Lung (tissue), 12 donors: ENCODE data around the gene CEACAM16. TPM values are rescaled to one million over a fixed set of nuclear protein-coding genes. Genes with fewer than 3 reads are reported as not detected.

ENCODE experiments used
- ATAC-seq: fragments of 200-7000 bp; cut with Tn5 transposase; one replicate; pipeline ENCODE4 v1.9.1; 2020; ENCODE audit warnings: moderate number of reproducible peaks; ENCODE audit not compliant: insufficient read depth, low FRiP score
- DNase-seq, 3 donors: peaks; one replicate each; pipeline ENCODE4 v3.0.0-alpha.2; 2013 to 2017
- H3K27ac ChIP-seq, 2 donors: one replicate each; pipeline ENCODE4 v1.5.1; 2013; ENCODE audit warnings: mild to moderate bottlenecking in 2 of 2, moderate library complexity in 2 of 2, control low read depth in 1 of 2, inconsistent platforms in 1 of 2, low read depth in 1 of 2, low read length in 1 of 2
- H3K27me3 ChIP-seq, 3 donors: one replicate each; pipeline ENCODE4 v1.5.1; 2013; ENCODE audit warnings: low read length in 2 of 3; ENCODE audit not compliant: control insufficient read depth in 3 of 3, insufficient read depth in 3 of 3
- H3K36me3 ChIP-seq, 4 donors: one replicate each; pipeline ENCODE4 v1.5.1; 2013; ENCODE audit warnings: low read length in 4 of 4, mild to moderate bottlenecking in 1 of 4, moderate library complexity in 1 of 4; ENCODE audit not compliant: control insufficient read depth in 4 of 4, insufficient read depth in 4 of 4
- H3K4me1 ChIP-seq, 5 donors: one replicate each; pipeline ENCODE4 v1.5.1; 2013; ENCODE audit warnings: low read length in 5 of 5, mild to moderate bottlenecking in 2 of 5, moderate library complexity in 1 of 5; ENCODE audit not compliant: control insufficient read depth in 5 of 5, insufficient read depth in 5 of 5
- H3K4me3 ChIP-seq: one replicate; pipeline ENCODE4 v1.5.1; 2013; ENCODE audit warnings: mild to moderate bottlenecking, control low read depth, moderate library complexity
- H3K9ac ChIP-seq, 2 donors: one replicate each; pipeline ENCODE4 v1.5.1; 2013; ENCODE audit warnings: low read length in 2 of 2, control low read depth in 1 of 2; ENCODE audit not compliant: insufficient read depth in 1 of 2
- H3K9me3 ChIP-seq, 4 donors: one replicate each; pipeline ENCODE4 v1.5.1; 2013; ENCODE audit warnings: low read length in 3 of 4, mild to moderate bottlenecking in 1 of 4, moderate library complexity in 1 of 4; ENCODE audit not compliant: control insufficient read depth in 4 of 4, insufficient read depth in 3 of 4
- WGBS, 2 donors: extraction: QIAGEN DNeasy Blood & Tissue Kit; methylation state at CpG; one replicate each; pipeline ENCODE4 v1.1.7; 2013; 5-methylcytosine and 5-hydroxymethylcytosine counted together
- polyA plus RNA-seq, 2 donors: library from polyadenylated mRNA; stranded (reverse); fragments of 200-250 nt; gene quantifications; one replicate each; pipeline ENCODE4 v1.2.1, GENCODE V29; 2013
- total RNA-seq, 2 donors: library from RNA; depleted of rRNA in 1 of 2; stranded (reverse); fragments of >200 nt in 1 of 2; gene quantifications; one replicate each; pipeline ENCODE4 v1.2.1, GENCODE V29; 2014 to 2021
- TF ChIP-seq, protein P1 (sequence below): IDR thresholded peaks from 2 replicates; pipeline ENCODE4 v1.5.1; 2012; ENCODE audit warnings: mild to moderate bottlenecking; ENCODE audit errors: control extremely low read depth, extremely low read depth
- donor health status: control.
- donor health status: control.
- donor health status: Bipolar disorder and iron deficiency.
- donor health status: healthy.
- donor health status: DM: yes; HTN: yes; CAD: no.

CEACAM16 gene
- total and polyA plus RNA-seq, 4 donors, result 0.26 TPM; not detected in 3

DNA sequence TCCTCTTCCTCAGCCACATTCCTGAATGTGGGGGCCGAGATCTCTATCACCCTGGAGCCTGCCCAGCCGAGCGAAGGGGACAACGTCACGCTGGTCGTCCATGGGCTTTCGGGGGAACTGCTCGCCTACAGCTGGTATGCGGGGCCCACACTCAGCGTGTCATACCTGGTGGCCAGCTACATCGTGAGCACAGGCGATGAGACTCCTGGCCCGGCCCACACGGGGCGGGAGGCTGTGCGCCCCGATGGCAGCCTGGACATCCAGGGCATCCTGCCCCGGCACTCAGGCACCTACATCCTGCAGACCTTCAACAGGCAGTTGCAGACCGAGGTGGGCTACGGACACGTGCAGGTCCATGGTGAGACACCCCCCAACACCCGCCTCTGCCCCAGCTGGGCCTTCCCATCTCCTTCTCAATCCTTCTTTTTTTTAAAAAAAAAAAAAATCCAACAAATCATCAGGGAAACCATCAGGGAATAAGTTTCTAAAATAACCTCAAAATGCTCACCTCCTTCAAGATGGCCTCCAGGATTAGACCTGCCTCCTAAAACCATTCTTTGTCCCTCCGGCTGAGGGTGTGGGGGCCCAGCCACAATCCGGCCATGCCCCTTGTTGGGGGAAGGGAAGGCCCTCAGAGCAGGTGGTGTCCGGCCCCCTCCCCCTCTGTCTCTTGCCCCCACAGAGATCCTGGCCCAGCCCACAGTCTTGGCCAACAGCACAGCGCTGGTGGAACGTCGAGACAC, 4.6 kb downstream of the CEACAM16 start:
- Histone ChIP-seq H3K4me3 (no peak overlapping the region), H3K9me3 (no peaks in the 10 kb centered on the region), H3K4me1 (no peaks in the 10 kb centered on the region), H3K36me3 (no peaks in the 10 kb centered on the region), H3K9ac (no peak overlapping the region), H3K27me3 (no peaks in the 10 kb centered on the region), H3K27ac (no peak overlapping the region)
- 93% methylated on average over 28 of the region's 28 CpGs for WGBS, 2 donors
- ATAC-seq (no peak), DNase-seq (no peak)
- TF ChIP-seq, protein P1, sequence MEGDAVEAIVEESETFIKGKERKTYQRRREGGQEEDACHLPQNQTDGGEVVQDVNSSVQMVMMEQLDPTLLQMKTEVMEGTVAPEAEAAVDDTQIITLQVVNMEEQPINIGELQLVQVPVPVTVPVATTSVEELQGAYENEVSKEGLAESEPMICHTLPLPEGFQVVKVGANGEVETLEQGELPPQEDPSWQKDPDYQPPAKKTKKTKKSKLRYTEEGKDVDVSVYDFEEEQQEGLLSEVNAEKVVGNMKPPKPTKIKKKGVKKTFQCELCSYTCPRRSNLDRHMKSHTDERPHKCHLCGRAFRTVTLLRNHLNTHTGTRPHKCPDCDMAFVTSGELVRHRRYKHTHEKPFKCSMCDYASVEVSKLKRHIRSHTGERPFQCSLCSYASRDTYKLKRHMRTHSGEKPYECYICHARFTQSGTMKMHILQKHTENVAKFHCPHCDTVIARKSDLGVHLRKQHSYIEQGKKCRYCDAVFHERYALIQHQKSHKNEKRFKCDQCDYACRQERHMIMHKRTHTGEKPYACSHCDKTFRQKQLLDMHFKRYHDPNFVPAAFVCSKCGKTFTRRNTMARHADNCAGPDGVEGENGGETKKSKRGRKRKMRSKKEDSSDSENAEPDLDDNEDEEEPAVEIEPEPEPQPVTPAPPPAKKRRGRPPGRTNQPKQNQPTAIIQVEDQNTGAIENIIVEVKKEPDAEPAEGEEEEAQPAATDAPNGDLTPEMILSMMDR, result no peak

DNA sequence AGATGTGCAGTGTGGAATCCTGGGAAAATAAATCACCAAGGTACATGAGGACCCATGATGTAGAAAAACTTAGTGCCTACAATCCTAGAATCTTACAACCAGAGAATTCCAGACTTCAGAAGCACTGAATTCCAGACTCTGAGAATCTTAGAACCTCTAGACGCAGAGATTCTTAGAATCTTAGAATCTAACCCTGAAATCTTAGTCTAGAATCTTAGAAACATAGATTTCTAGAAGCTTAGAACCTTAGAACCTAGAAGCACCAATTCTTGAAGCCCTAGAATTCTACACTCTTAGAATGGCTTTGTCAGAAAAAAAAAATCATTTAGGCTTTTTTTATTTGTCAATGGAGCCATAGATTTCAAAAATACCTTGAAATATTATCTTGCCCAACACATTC, 6.0 kb downstream of the CEACAM16 start:
- TF ChIP-seq, protein P1, result no peak
- Histone ChIP-seq H3K9me3 (no peaks in the 10 kb centered on the region), H3K9ac (no peak overlapping the region), H3K27me3 (no peaks in the 10 kb centered on the region), H3K4me3 (no peak overlapping the region), H3K36me3 (no peaks in the 10 kb centered on the region), H3K4me1 (no peaks in the 10 kb centered on the region), H3K27ac (no peak overlapping the region)
- WGBS, 2 donors, result 91 to 94% methylated on average over 1 of the region's 1 CpG
- ATAC-seq (no peak), DNase-seq (no peak)

DNA sequence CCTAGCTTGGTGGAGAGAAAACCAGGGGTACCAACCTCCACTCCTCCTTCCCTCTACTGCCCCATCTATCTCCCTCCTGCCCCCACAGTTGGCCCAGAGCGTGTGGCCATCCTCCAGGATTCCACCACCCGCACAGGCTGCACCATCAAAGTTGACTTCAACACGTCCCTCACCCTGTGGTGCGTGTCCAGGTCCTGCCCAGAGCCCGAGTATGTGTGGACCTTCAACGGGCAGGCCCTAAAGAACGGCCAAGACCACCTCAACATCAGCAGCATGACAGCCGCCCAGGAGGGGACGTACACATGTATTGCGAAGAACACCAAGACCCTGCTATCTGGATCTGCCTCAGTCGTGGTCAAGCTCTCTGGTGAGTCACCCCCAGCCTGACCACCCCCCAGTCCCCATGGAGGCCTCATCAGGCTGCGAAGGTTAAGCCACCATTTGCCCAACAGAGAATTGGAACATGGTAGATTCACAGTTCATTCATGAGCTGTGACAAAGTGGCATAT, 6.6 kb downstream of the CEACAM16 start:
- no peaks in the 10 kb centered on the region for H3K27me3 ChIP-seq
- 94 to 97% methylated on average over 12 of the region's 12 CpGs for WGBS, 2 donors
- no peak for ATAC-seq

More for the DNA sequence above, 6.6 kb downstream of the CEACAM16 start:
- no peak overlapping the region for H3K27ac ChIP-seq
- H3K36me3 ChIP-seq, result no peaks in the 10 kb centered on the region
- DNase-seq, result no peak
- no peak overlapping the region for H3K9ac ChIP-seq
- TF ChIP-seq, protein P1, result no peak
- peaks cover 0 to 4% (median 0%) of the 10 kb centered on the region in 5 donors for H3K4me1 ChIP-seq
- no peak overlapping the region for H3K4me3 ChIP-seq
- H3K9me3 ChIP-seq, result no peaks in the 10 kb centered on the region
